Keratinocyte (primary cell): ENCODE results near the gene ZNF354B. TPM values are rescaled to one million over a fixed set of nuclear protein-coding genes. Genes with fewer than 3 reads are reported as not detected.
"Not testable (repeated sequence)": the region's sequence is repeated elsewhere in the genome, so short reads cannot be mapped to it uniquely, and the experiment has no call there.

Source experiments
- DNase-seq: peaks from one replicate; pipeline ENCODE4 v3.0.0-alpha.2; 2011; ENCODE audit warnings: low read depth, missing footprints, low spot score
- FAIRE-seq: peaks from 2 replicates; lab custom pipeline; 2011; peaks lifted over from hg19 to GRCh38; lab: Jason Lieb, UNC
- H2AFZ ChIP-seq: 2 replicates; pipeline ENCODE4 v1.6.0; 2012; ENCODE audit warnings: low read length, control low read depth, inconsistent platforms; ENCODE audit not compliant: control insufficient read depth
- H3K27ac ChIP-seq: 2 replicates; pipeline ENCODE4 v1.5.1; 2011; ENCODE audit warnings: low read length; ENCODE audit not compliant: control insufficient read depth, insufficient read depth
- H3K27me3 ChIP-seq: 3 replicates; pipeline ENCODE4 v1.6.0; 2011; ENCODE audit warnings: low read length; ENCODE audit not compliant: control insufficient read depth, insufficient read depth; ENCODE audit errors: extremely low read depth
- H3K36me3 ChIP-seq, 2 experiments: 2 replicates in 1 of 2; 3 replicates in 1 of 2; pipeline ENCODE4 v1.5.1; 2011; ENCODE audit warnings: low read length in 2 of 2, mild to moderate bottlenecking in 1 of 2; ENCODE audit not compliant: control insufficient read depth in 2 of 2, insufficient read depth in 2 of 2; ENCODE audit errors: extremely low read depth in 1 of 2
- H3K4me1 ChIP-seq: 3 replicates; pipeline ENCODE4 v1.5.1; 2011; ENCODE audit warnings: low read length; ENCODE audit not compliant: control insufficient read depth, insufficient read depth; ENCODE audit errors: extremely low read depth
- H3K4me2 ChIP-seq: 3 replicates; pipeline ENCODE4 v1.6.0; 2011; ENCODE audit warnings: low read depth, low read length; ENCODE audit not compliant: control insufficient read depth, insufficient read depth; ENCODE audit errors: extremely low read depth
- H3K4me3 ChIP-seq, 3 experiments: fragments of 200-600 bp in 1 of 3; sonication (generic) in 1 of 3; 2 replicates in 2 of 3; 3 replicates in 1 of 3; pipeline ENCODE4 v1.5.1; 2011 to 2016; ENCODE audit warnings: low read length in 3 of 3, mild to moderate bottlenecking in 3 of 3, control low read depth in 2 of 3, inconsistent platforms in 1 of 3, low read depth in 1 of 3, mixed read lengths in 1 of 3, mixed run types in 1 of 3, moderate library complexity in 1 of 3; ENCODE audit not compliant: control insufficient read depth in 2 of 3, insufficient read depth in 2 of 3; ENCODE audit errors: extremely low read depth in 1 of 3
- H3K79me2 ChIP-seq: 2 replicates; pipeline ENCODE4 v1.6.0; 2012; ENCODE audit warnings: low read length; ENCODE audit not compliant: control insufficient read depth, insufficient read depth
- H3K9ac ChIP-seq: 3 replicates; pipeline ENCODE4 v1.6.0; 2011; ENCODE audit warnings: low read length; ENCODE audit not compliant: control insufficient read depth, insufficient read depth; ENCODE audit errors: extremely low read depth
- H3K9me1 ChIP-seq: 3 replicates; pipeline ENCODE4 v1.6.0; 2011; ENCODE audit warnings: low read length; ENCODE audit not compliant: control insufficient read depth, insufficient read depth; ENCODE audit errors: extremely low read depth
- H3K9me3 ChIP-seq: 2 replicates; pipeline ENCODE4 v1.5.1; 2012; ENCODE audit warnings: low read depth, low read length; ENCODE audit not compliant: control insufficient read depth
- H4K20me1 ChIP-seq: 3 replicates; pipeline ENCODE4 v1.6.0; 2011; ENCODE audit warnings: low read length; ENCODE audit not compliant: control insufficient read depth, insufficient read depth; ENCODE audit errors: extremely low read depth
- EZH2 ChIP-seq: IDR thresholded peaks from one replicate; pipeline ENCODE4 v1.6.1; 2012; ENCODE audit warnings: inconsistent platforms, mild to moderate bottlenecking, low read length, moderate library complexity
- dilution Hi-C: fragments of 300-500 bp; cut with MboI; formaldehyde crosslinking; loops from one replicate; pipeline ENCODE4 v1.7.0; 2020; ENCODE audit warnings: low sequenced_read_pairs; ENCODE audit not compliant: extremely low pct_ligation_motif_present
- polyA plus RNA-seq, 5 experiments: library from polyadenylated mRNA; depleted of rRNA in 3 of 5; stranded (reverse) in 3 of 5; stranded (forward) in 1 of 5; unstranded in 1 of 5; fragments of >200 nt; gene quantifications; 1 replicate in 1 of 5; 2 replicates in 3 of 5; 3 replicates in 1 of 5; pipeline versions ENCODE4 v1.2.1 to v1.2.3, GENCODE V29; 2011 to 2012; ENCODE audit warnings: missing spikeins in 2 of 5, low read depth in 1 of 5, low replicate concordance in 1 of 5
- TF ChIP-seq, protein P1 (sequence below), 3 experiments: IDR thresholded peaks in 1 of 3; conservative IDR thresholded peaks in 1 of 3; optimal IDR thresholded peaks in 1 of 3; 2 replicates in 2 of 3; 3 replicates in 1 of 3; pipeline versions ENCODE3 to v1.5.1; 2011; ENCODE audit warnings: low read length in 3 of 3, mild to moderate bottlenecking in 3 of 3, moderate library complexity in 2 of 3, control low read depth in 1 of 3, inconsistent platforms in 1 of 3; ENCODE audit not compliant: insufficient read depth in 2 of 3; ENCODE audit errors: extremely low read depth in 1 of 3

The ZNF354B gene
- polyA plus RNA-seq, 1 donor (not counting 4 experiments of a cell fraction or from before 2014, with no cell fraction given), result 10.2 TPM

DNA sequence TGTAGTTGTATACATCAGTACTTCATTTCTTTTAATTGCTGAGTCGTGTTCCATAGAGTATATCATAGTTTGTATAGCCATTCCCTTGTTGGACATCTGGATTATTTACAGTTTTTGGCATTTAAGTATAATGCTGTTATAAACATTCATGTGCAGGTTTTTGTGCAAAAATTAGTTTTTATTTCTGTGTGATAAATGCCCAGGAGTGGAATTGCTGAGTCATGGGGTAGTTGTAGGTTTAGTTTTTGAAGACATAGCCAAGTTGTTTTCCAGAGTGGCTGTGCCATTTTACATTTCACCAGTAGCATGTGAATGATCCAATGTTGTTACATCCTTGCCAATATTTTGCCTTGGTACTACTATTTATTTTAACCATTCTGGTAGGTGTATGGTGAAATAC, 12.5 kb downstream of the ZNF354B start:
- peaks cover 13 to 26% of the 10 kb centered on the region in 2 experiments for H3K36me3 ChIP-seq
- no peak overlapping the region for H2AFZ ChIP-seq
- DNase-seq (no peak), FAIRE-seq (no peak)
- H3K27ac ChIP-seq, result no peak overlapping the region
- peaks cover 7% of the 10 kb centered on the region for H3K79me2 ChIP-seq
- no peaks in the 10 kb centered on the region for H3K27me3 ChIP-seq
- H3K4me3 ChIP-seq, result no peak overlapping the region
- TF ChIP-seq EZH2, result no peak
- TF ChIP-seq, protein P1, sequence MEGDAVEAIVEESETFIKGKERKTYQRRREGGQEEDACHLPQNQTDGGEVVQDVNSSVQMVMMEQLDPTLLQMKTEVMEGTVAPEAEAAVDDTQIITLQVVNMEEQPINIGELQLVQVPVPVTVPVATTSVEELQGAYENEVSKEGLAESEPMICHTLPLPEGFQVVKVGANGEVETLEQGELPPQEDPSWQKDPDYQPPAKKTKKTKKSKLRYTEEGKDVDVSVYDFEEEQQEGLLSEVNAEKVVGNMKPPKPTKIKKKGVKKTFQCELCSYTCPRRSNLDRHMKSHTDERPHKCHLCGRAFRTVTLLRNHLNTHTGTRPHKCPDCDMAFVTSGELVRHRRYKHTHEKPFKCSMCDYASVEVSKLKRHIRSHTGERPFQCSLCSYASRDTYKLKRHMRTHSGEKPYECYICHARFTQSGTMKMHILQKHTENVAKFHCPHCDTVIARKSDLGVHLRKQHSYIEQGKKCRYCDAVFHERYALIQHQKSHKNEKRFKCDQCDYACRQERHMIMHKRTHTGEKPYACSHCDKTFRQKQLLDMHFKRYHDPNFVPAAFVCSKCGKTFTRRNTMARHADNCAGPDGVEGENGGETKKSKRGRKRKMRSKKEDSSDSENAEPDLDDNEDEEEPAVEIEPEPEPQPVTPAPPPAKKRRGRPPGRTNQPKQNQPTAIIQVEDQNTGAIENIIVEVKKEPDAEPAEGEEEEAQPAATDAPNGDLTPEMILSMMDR (optimal IDR thresholded peaks at IDR 0.05 in 1 of 3, IDR thresholded peaks at IDR 0.05 in 1 of 3, conservative IDR thresholded peaks at IDR 0.05 in 1 of 3; ENCODE audit: extremely low read depth in 1 of 3, insufficient read depth in 2 of 3, low read length in 3 of 3), result no peak
- no peak overlapping the region for H3K9ac ChIP-seq
- no peaks in the 10 kb centered on the region for H3K9me1 ChIP-seq
- no peak overlapping the region for H3K4me2 ChIP-seq
- peaks cover 11% of the 10 kb centered on the region for H3K9me3 ChIP-seq
- dilution Hi-C loops, result no loop called here
- no peaks in the 10 kb centered on the region for H4K20me1 ChIP-seq
- no peaks in the 10 kb centered on the region for H3K4me1 ChIP-seq

- H2AFZ ChIP-seq, H3K9me1 ChIP-seq, DNase-seq, H3K27me3 ChIP-seq, H3K4me1 ChIP-seq, H3K27ac ChIP-seq, H3K9ac ChIP-seq, dilution Hi-C loops, H3K4me2 ChIP-seq, H3K79me2 ChIP-seq, H3K4me3 ChIP-seq, H3K36me3 ChIP-seq, H4K20me1 ChIP-seq: not testable (repeated sequence)
- H3K9me3 ChIP-seq, result peaks cover 31% of the 10 kb centered on the region
- FAIRE-seq, result peak; percentile 56
Observed at GRCh38 chr5:178883115-178883694, 23.5 kb downstream of the ZNF354B start.
